GM04504 (cell line): ENCODE measurements around the gene GCLM.
"Not testable (repeated sequence)": the region's sequence is repeated elsewhere in the genome, so short reads cannot be mapped to it uniquely, and the experiment has no call there.

Experiments used
- DNase-seq: peaks from one replicate; pipeline ENCODE4 v3.0.0-alpha.2; 2012; ENCODE audit warnings: low read depth

The GCLM gene

DNA sequence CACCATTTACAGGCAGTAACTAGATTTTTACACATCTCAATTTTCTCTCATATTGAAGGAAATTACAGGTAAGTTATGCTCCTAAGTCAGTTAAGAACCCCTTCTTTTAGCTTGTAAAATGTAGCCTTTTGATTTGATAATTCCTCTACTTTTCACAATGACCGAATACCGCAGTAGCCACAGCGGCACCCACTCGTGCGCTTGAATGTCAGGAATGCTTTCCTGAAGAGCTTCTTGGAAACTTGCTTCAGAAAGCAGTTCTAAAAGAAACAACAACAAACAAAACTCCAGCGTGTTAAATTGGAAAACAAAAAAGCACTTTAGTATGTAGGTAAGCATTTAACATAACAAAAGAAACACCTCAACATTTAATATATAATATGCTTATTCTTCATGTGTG lies 20.3 kb downstream of the GCLM start:
- DNase-seq: no peak

GRCh38 chr1:93882269-93882668 lies 27.0 kb downstream of the GCLM start:
- no peak for DNase-seq

- no peak for DNase-seq
These were observed 28.5 kb downstream of the GCLM start for GRCh38 chr1:93880731-93881130.

DNA sequence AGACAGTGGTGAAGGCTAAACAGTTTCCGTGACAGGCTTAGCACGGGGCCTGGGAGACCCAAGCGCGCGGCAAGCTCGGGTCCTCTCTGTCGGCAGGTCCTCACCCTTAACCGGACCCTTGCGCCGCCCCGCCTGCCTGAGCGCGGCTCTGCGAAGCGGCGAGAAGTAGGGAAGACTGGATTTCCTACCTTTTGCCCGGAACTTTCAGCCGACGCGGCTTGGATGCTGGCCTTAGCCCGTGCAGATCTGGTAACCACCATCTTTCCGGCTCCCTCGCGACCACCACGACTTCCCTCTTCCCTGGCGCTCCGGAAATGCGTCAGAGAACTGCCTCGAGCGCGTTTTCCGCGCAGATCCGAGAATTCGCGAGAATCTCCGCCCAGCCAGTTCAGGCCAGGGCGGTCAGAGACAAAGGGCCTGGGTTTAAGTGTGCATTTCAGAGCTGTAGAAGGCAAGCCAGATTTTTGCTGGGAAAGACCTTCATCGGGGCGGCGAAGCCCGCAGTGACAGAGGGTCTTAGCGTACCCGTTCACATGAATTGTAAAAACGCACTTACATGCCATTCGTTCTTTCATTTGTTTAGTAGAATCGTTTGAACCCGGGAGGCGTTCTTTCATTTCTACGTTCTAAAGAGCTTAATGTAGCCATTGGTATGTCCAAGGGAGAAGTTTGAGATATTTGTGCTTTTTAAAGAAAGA lies 30.2 kb downstream of the GCLM start, which contains the start of gene DNTTIP2:
Gene DNTTIP2, minus strand, starts transcription at position 318 of the 698 bp plus-strand sequence. Its CDS starts 58 bp downstream, at position 260.
- peak; percentile 77 for DNase-seq

DNA sequence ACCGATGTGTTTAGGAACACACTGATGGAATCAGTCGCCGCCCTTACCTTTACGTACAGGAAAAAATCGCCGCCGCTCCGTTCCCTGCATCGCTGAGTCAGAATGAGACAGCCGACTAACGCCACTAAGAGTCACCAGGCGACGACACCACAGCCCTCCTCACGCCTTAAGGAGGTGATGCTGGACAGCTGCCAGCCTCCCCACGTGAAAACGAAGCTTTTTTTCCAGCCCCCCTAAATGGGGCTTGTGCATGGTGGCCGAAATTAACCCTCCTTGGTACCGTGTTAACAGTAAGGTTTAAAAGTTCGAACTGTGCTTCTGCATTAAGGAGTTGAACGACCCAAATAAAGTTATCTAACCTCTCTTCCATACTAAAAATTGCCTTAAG lies 30.7 kb downstream of the GCLM start:
- no peak for DNase-seq

- no peak for DNase-seq
These were observed 31.7 kb downstream of the GCLM start for GRCh38 chr1:93877529-93877928.

- DNase-seq: no peak
These were observed 33.0 kb downstream of the GCLM start for GRCh38 chr1:93876244-93876643.

DNA sequence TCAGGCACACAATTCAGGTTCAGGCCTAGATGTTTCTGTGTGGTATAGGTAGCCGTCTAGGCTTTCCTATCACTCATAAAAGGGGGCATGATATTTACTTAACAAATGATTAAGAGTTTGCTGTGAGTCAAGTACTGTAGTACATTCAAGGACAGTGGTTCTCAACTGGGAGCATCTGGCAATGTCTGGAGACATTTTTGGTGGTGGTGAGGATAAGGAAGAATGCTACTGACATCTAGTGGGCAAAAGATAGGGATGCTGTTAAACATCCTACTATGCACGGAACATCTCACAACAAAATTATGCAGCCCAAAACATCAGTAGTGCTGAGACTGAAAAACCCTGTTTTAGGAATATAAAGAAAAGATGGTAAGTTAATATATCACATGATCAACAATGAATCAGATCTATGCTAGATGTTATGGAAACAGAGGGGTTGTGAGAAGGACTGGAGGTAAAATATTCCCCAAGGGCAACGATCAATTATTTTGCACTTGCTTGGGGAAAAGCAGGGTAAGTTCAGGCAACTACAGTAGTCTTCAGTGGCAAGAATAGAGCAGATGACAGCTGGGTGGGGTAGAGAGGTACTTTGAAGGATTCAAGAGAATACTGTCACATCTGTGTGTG lies 35.1 kb downstream of the GCLM start:
- DNase-seq: no peak

- no peak for DNase-seq
These were observed 37.9 kb downstream of the GCLM start for GRCh38 chr1:93871366-93871765.

GRCh38 chr1:93869653-93870052 lies 39.6 kb downstream of the GCLM start:
- DNase-seq: no peak

DNA sequence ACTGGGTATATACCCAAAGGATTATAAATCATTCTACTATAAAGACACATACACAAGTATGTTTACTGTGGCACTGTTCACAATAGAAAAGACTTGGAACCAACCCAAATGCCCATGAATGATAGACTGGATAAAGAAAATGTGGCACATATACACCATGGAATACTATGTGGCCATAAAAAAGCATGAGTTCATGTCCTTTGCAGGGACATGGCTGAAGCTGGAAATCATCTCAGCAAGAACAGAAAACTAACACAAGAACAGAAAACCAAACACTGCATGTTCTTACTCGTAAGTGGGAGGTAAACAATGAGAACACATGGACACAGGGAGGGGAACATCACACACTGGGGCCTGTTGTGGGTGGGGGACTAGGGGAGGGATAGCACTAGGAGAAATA lies 40.7 kb downstream of the GCLM start:
- DNase-seq: not testable (repeated sequence)

- DNase-seq: no peak
These were observed 44.0 kb downstream of the GCLM start for GRCh38 chr1:93865253-93865652.

DNA sequence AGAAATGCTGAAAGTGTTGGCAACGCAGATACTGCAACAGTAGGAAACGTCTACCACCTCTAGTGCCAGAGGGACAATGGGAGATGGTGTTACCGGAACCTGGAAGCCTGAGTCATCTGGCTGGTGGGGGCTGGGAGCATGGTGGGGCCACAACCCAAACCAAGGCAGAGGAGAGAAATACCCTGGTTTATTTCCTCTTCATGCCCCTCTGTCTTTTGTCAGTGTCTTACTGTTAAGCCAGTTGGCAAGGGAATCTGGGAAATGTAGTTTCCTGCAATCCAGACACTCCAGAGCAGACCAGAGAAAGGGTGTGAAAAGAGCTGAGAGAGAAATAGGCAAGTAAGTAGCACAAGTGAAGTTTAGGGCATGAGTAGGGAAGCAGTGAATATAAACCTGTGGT lies 45.1 kb downstream of the GCLM start:
- DNase-seq: no peak

GRCh38 chr1:93857653-93858052 lies 51.6 kb downstream of the GCLM start:
- DNase-seq: not testable (repeated sequence)

- DNase-seq: not testable (repeated sequence)
These were observed 53.2 kb downstream of the GCLM start for GRCh38 chr1:93855983-93856382.

DNA sequence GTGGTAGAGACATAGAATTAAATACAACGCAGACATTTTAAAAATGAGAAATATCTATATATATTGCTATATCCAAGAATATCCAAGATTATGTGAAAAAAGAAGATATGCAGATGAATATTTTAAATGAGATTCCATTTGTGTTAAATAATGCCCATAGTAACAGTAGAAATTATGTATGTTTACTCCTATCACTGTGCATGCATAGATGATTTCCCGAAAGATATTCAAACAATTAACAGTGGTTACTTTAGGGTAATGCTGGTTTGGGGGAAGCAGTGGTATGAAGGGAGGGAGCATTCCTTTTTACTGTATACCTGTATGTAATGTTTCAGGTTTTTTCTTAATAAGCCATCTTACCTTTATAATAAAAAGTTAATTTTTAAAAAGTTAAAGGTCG lies 55.3 kb downstream of the GCLM start:
- DNase-seq: no peak

GRCh38 chr1:93851878-93852277 lies 57.4 kb downstream of the GCLM start:
- no peak for DNase-seq

DNA sequence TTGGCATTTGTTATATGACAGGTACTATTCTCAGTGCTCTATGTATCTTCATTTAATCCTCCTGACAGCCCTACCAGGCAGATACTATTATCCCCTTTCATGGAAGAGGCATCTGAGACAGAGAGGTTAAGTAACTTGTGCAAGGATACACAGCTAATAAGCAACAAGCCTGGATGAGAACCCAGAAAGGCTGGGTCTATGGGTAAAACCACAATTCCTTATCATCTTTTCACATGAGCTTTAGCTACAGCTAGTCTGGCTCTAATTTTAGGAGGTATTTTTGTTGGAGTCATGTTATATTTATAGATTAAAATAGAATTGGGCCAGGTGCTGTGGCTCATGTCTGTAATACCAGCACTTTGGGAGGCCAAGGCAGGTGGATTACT lies 57.9 kb downstream of the GCLM start:
- no peak for DNase-seq

GRCh38 chr1:93850687-93851326 lies 58.4 kb downstream of the GCLM start:
- not testable (repeated sequence) for DNase-seq

GRCh38 chr1:93848350-93848883 lies 60.8 kb downstream of the GCLM start:
- DNase-seq: no peak

DNA sequence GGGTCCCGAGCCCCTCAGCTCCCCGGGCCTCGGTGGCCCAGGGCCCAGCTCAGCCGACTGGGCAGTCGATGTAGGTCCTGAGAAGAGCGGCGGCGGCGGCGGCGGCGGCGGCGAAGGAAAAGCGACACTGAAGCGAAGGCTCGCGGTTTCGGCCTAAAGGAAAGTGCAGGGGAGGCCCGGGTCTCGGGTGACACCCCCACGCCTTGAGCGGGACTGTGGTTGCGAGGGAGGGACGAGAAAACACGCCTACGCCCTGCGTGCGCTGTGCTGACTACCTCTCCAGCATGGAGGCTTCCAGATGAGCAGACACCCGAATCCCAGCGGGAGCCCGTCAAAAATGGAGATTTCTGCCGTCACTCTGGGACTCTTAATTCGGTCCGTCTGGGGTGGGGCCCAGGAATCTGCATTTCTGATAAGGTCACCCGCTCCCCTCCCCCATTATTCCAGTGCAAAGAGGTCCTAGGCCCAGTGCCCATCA lies 61.4 kb downstream of the GCLM start:
- peak; percentile 38 for DNase-seq

- DNase-seq: peak; percentile 69
These were observed 62.0 kb downstream of the GCLM start for GRCh38 chr1:93846992-93847810.
